GM10266 (cell line): Measurements from ENCODE around the gene SH3BP4.

Experiments used
- DNase-seq: peaks from one replicate; pipeline ENCODE4 v3.0.0; 2012; ENCODE audit errors: extremely low spot score
- CTCF ChIP-seq: IDR thresholded peaks from 2 replicates; pipeline ENCODE4 v1.5.1; 2012; ENCODE audit warnings: mild to moderate bottlenecking, low read depth; ENCODE audit not compliant: control insufficient read depth, insufficient read depth; ENCODE audit errors: missing control alignments

SH3BP4 gene

GRCh38 chr2:235049069-235049468 lies 97.3 kb downstream of the SH3BP4 start:
- TF ChIP-seq CTCF = no peak
- no peak for DNase-seq

GRCh38 chr2:235049719-235050118 lies 97.9 kb downstream of the SH3BP4 start:
- DNase-seq = no peak
- TF ChIP-seq CTCF = no peak

- no peak for TF ChIP-seq CTCF
- no peak for DNase-seq
Observed at GRCh38 chr2:235050980-235051351, 99.1 kb downstream of the SH3BP4 start.

GRCh38 chr2:235051436-235052260 lies 99.8 kb downstream of the SH3BP4 start:
- no peak for TF ChIP-seq CTCF
- no peak for DNase-seq

- no peak for TF ChIP-seq CTCF
- DNase-seq = no peak
Observed at GRCh38 chr2:235052514-235053354, 100.9 kb downstream of the SH3BP4 start.

- DNase-seq = no peak
- no peak for TF ChIP-seq CTCF
Observed at GRCh38 chr2:235053651-235054050, 101.8 kb downstream of the SH3BP4 start.

- TF ChIP-seq CTCF = no peak
- no peak for DNase-seq
Observed at GRCh38 chr2:235054475-235054874, 102.7 kb downstream of the SH3BP4 start.
